Measurements from ENCODE around the gene WSCD2.

Gene WSCD2

DNA sequence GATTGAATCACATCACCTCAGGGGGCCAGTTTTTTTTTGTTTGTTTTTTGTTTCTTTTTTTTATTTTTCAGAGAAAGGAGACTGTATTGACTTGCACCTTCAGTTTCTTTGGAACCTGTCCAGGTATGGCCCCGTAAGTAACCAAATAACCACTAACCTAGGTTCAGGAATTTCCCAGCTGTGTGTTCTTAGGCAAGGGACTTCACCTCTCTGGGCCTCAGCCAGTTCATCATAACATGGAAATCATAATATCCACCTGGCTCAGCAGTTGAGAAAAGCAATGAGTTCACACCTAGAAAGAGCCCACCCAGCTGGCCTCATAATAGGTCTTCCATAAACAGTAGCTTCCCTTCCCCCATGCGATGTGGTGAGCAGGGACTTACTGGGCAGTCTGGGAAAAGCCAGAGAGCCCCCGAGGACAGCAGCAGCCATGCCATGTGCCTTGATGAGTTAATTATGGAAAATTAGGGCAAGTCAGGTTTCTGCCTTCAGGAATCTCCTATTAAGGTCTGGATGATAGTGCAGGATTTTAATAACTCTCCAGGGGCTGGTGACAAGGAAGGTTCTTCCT is 27.4 kb upstream of the WSCD2 start:
- TF ChIP-seq, protein P1, sequence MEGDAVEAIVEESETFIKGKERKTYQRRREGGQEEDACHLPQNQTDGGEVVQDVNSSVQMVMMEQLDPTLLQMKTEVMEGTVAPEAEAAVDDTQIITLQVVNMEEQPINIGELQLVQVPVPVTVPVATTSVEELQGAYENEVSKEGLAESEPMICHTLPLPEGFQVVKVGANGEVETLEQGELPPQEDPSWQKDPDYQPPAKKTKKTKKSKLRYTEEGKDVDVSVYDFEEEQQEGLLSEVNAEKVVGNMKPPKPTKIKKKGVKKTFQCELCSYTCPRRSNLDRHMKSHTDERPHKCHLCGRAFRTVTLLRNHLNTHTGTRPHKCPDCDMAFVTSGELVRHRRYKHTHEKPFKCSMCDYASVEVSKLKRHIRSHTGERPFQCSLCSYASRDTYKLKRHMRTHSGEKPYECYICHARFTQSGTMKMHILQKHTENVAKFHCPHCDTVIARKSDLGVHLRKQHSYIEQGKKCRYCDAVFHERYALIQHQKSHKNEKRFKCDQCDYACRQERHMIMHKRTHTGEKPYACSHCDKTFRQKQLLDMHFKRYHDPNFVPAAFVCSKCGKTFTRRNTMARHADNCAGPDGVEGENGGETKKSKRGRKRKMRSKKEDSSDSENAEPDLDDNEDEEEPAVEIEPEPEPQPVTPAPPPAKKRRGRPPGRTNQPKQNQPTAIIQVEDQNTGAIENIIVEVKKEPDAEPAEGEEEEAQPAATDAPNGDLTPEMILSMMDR (IDR thresholded peaks at IDR 0.05): no peak

DNA sequence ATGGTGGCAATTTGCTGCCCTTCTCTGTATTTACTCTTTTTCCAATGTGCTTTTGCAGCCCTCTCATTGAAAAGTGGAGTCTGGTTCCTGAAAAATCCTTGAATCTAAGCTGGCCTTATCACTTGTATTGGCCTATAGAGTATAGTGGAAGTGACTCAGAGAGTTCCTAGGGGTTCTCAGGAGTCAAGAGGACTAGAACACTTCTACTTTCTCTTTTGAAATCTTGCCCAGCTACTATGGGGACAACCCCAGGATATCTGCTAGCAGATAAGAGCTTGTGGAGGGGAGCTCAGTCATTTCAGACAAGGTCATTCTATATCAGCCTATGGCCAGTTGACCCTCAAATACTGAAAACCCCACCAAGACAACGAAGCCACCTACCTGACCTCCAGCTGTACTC is 26.7 kb upstream of the WSCD2 start:
- TF ChIP-seq, protein P1 (IDR thresholded peaks at IDR 0.05): no peak

DNA sequence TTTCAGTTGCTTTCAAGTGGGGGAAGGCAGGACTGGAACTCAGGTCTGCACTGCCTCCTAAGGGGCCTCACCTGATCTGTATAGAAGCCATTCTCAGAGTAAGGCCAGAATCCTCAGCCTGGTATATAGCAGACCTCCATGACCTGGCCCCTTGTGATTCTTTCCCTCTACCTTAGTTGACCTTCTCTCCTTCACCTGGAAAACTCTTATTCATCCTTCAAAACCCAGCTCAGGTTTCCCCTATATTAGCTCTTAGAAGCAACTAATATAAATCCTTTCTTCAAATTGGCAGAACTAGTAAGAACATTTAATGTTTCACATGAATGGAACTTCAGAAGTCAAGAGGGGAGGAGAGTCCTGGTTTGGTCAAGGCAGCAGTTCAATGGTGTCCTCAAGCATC is 26.0 kb upstream of the WSCD2 start:
- TF ChIP-seq, protein P1 (IDR thresholded peaks at IDR 0.05): no peak

DNA sequence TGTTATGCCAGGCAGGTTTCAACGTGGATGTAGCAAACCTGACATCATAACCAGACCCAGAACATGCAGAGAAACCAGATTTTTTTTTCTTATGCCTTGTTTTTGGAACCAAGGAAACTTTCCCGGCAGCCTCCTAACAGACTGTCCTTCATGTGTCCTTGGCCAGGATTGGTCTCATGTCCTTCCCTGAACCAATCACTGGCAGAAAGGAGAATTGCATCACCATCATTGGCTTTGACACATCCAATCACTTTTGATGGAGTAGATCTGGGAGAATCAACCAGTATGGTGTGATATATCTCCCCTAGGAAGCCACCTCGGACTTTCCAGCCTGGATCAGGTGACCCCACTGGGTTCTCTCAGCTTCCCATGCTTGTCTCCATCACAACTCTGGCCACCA is 25.6 kb upstream of the WSCD2 start:
- TF ChIP-seq, protein P1 (IDR thresholded peaks at IDR 0.05): no peak

DNA sequence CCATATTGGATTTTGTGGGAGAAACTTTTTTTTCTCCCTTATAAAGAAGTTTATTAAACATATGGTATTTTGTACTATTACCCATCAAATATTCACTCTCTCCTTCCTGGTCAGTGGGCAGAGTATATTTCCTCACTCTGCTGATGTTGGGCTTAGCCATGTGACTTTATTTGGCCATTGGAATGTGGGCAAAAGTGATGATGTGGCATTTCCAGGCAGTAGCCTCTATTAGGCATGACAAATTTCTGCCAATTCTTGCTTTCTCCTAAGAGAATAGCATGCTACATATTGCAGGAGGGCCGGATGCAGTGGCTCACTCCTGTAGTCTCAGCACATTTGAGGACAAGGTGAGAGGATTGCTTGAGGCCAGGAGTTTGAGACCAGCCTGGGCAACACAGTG is 24.4 kb upstream of the WSCD2 start:
- TF ChIP-seq, protein P1 (IDR thresholded peaks at IDR 0.05): no peak

DNA sequence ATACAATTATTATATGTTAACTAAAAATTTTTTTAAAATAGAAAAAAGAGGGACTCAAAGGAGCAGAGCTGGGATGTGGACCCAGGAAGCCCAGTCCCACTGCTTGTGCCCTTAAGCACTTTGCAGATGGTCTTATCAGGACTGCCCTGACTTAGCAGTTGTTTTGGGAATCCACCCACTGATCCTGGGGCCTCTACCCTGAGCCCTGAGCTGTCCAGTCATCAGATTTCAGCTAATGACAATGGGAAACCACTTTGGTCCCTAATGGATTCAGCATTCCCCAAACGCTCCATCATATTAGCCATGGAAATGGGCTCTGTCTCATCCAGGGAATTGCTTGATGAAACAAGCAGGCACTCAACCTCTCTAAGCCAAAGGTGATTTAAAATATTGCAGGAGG is 22.5 kb upstream of the WSCD2 start:
- TF ChIP-seq, protein P1 (IDR thresholded peaks at IDR 0.05): no peak

DNA sequence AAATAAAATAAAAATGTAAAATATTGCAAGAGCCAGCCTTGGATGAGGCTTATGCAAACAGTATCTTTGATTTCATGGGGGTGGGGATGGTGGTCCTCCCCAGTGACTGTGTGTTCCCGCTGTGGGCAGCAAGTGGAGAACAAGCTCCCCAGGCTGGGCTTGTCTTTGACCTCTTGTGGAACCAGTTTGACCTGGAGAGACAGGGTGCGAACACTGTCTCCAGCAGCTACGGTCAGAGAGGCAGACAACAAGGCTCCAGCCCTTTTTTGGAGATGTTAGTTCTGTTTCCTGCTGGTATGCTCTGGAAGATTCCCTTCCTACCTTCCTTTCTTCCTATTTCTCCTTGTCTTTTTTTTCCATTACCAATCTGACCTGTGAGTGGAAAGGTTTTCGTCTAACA is 21.8 kb upstream of the WSCD2 start:
- TF ChIP-seq, protein P1 (IDR thresholded peaks at IDR 0.05): no peak

DNA sequence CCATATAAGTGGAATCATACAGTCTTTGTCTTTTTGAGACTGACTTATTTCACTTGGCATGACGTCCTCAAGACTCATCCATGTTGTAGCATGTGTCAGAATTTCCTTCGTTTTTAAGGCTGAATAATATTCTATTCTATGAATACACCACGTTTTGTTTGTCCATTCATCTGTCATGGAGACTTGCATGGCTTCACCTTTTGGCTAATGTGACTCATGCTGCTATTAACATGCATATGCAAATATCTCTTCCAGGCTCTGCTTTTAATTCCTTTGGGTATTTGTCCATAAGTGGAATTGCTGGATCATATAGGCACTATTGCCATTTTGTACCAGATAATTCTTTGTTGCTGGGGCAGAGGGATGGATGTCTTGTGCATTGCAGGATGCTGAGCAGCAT is 19.6 kb upstream of the WSCD2 start:
- TF ChIP-seq, protein P1 (IDR thresholded peaks at IDR 0.05): no peak
